22Rv1 (cell line): ENCODE measurements around the gene STYXL1.

Source experiments
- ZFX ChIP-seq: fragments of 450-650 bp; IDR thresholded peaks from 2 replicates; pipeline ENCODE4 v1.6.1; 2017; ENCODE audit warnings: antibody characterized with exemption, borderline replicate concordance
- TF ChIP-seq, protein P1 (sequence below): fragments of 450-650 bp; IDR thresholded peaks from 2 replicates; pipeline ENCODE4 v1.5.1; 2017; ENCODE audit warnings: mild to moderate bottlenecking

DNA sequence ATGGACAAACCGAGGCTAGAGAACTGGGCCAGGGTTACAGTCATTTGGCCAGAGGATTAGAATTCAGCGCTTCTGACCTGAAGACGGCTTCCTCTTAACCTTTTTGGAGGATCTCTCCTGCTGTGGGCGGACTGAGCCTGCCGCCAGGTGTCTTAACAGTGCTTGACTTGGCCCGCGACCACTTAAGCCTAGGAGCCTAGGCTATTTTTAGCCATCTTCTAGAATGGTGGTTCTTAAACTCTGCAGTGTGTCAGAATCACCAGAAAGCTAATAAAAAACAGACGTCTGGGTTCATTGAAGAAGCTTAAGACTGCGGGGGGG, 828 bp upstream of the STYXL1 start:
- TF ChIP-seq, protein P1, sequence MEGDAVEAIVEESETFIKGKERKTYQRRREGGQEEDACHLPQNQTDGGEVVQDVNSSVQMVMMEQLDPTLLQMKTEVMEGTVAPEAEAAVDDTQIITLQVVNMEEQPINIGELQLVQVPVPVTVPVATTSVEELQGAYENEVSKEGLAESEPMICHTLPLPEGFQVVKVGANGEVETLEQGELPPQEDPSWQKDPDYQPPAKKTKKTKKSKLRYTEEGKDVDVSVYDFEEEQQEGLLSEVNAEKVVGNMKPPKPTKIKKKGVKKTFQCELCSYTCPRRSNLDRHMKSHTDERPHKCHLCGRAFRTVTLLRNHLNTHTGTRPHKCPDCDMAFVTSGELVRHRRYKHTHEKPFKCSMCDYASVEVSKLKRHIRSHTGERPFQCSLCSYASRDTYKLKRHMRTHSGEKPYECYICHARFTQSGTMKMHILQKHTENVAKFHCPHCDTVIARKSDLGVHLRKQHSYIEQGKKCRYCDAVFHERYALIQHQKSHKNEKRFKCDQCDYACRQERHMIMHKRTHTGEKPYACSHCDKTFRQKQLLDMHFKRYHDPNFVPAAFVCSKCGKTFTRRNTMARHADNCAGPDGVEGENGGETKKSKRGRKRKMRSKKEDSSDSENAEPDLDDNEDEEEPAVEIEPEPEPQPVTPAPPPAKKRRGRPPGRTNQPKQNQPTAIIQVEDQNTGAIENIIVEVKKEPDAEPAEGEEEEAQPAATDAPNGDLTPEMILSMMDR = peak; percentile 28; the same call in 1 of the 2 replicates
- TF ChIP-seq ZFX = no peak
